Measurements from ENCODE around the gene RXFP4. TPM values are rescaled to one million over a fixed set of nuclear protein-coding genes. Genes with fewer than 3 reads are reported as not detected.

Gene RXFP4
- total RNA-seq, 1 donor from 2014 or later: not detected

- DNase-seq (ENCODE audit: low spot score): no peak
- Mint-ChIP-seq H3K9me3 (no peaks in the 10 kb centered on the region), H3K4me3 (ENCODE audit: low read depth) (no peak overlapping the region), H3K36me3 (ENCODE audit: low read depth) (peaks cover 36% of the 10 kb centered on the region), H3K4me1 (ENCODE audit: low read depth) (peaks cover 32% of the 10 kb centered on the region), H3K27me3 (ENCODE audit: low read depth) (no peaks in the 10 kb centered on the region), H3K27ac (no peak overlapping the region)
- intact Hi-C loops (cut with micrococcal nuclease): loop anchor here (1.0 kb wide), 3 partner anchors 44 to 121 kb away; partner anchors contain the start of gene LAMTOR2
These were observed 7.8 kb upstream of the RXFP4 start for GRCh38 chr1:155933591-155934096.

GRCh38 chr1:155934097-155934935, 7.1 kb upstream of the RXFP4 start, which contains the start of gene KHDC4:
Gene KHDC4, minus strand, starts transcription at chr1:155934413. Its CDS starts 40 bp downstream, at chr1:155934373.
- no peaks in the 10 kb centered on the region for H3K27me3 Mint-ChIP-seq (ENCODE audit: low read depth)
- peaks cover 28% of the 10 kb centered on the region for H3K4me1 Mint-ChIP-seq (ENCODE audit: low read depth)
- H3K36me3 Mint-ChIP-seq (ENCODE audit: low read depth): peaks cover 29% of the 10 kb centered on the region
- DNase-seq (ENCODE audit: low spot score): peak; percentile 96
- intact Hi-C loops (cut with micrococcal nuclease): loop anchor here (1.0 kb wide), 3 partner anchors 43 to 120 kb away; partner anchors contain the start of gene LAMTOR2
- no peaks in the 10 kb centered on the region for H3K9me3 Mint-ChIP-seq
- no peak within 1 kb of the TSS for H3K4me3 Mint-ChIP-seq (ENCODE audit: low read depth)
- H3K27ac Mint-ChIP-seq: peak within 1 kb of the TSS; percentile 58

- no peak for DNase-seq (ENCODE audit: low spot score)
- H3K27ac Mint-ChIP-seq: peak overlapping the region; percentile 58
- peaks cover 26% of the 10 kb centered on the region for H3K4me1 Mint-ChIP-seq (ENCODE audit: low read depth)
- no peaks in the 10 kb centered on the region for H3K9me3 Mint-ChIP-seq
- intact Hi-C loops (cut with micrococcal nuclease): loop anchor here (1.0 kb wide), 3 partner anchors 42 to 119 kb away; partner anchors contain the start of gene LAMTOR2
- peaks cover 25% of the 10 kb centered on the region for H3K36me3 Mint-ChIP-seq (ENCODE audit: low read depth)
- no peak overlapping the region for H3K4me3 Mint-ChIP-seq (ENCODE audit: low read depth)
- no peaks in the 10 kb centered on the region for H3K27me3 Mint-ChIP-seq (ENCODE audit: low read depth)
These were observed 6.4 kb upstream of the RXFP4 start for GRCh38 chr1:155934936-155935590.

- Mint-ChIP-seq H3K4me1 (ENCODE audit: low read depth) (peaks cover 29% of the 10 kb centered on the region), H3K27me3 (ENCODE audit: low read depth) (no peaks in the 10 kb centered on the region), H3K36me3 (ENCODE audit: low read depth) (peaks cover 6% of the 10 kb centered on the region), H3K4me3 (ENCODE audit: low read depth) (no peak overlapping the region), H3K27ac (peak overlapping the region; percentile 6), H3K9me3 (no peaks in the 10 kb centered on the region)
- intact Hi-C loops (cut with micrococcal nuclease): loop anchor here (1.0 to 2.0 kb wide), 2 partner anchors 51 to 129 kb away; no protein-coding TSS in a partner anchor
- no peak for DNase-seq (ENCODE audit: low spot score)
These were observed 3.2 kb upstream of the RXFP4 start for GRCh38 chr1:155938220-155938627.

GRCh38 chr1:155940482-155940992, 901 bp upstream of the RXFP4 start:
- no peaks in the 10 kb centered on the region for H3K9me3 Mint-ChIP-seq
- no peak overlapping the region for H3K4me3 Mint-ChIP-seq (ENCODE audit: low read depth)
- H3K27me3 Mint-ChIP-seq (ENCODE audit: low read depth): no peaks in the 10 kb centered on the region
- peaks cover 35% of the 10 kb centered on the region for H3K4me1 Mint-ChIP-seq (ENCODE audit: low read depth)
- intact Hi-C loops (cut with micrococcal nuclease): no loop called here
- peak overlapping the region; percentile 83 for H3K27ac Mint-ChIP-seq
- no peak for DNase-seq (ENCODE audit: low spot score)
- peaks cover 15% of the 10 kb centered on the region for H3K36me3 Mint-ChIP-seq (ENCODE audit: low read depth)

GRCh38 chr1:155941845-155942531, 550 bp downstream of the RXFP4 start:
- Mint-ChIP-seq H3K9me3 (no peaks in the 10 kb centered on the region), H3K27ac (peak overlapping the region; percentile 83), H3K4me1 (ENCODE audit: low read depth) (peaks cover 47% of the 10 kb centered on the region), H3K4me3 (ENCODE audit: low read depth) (no peak overlapping the region), H3K36me3 (ENCODE audit: low read depth) (peaks cover 26% of the 10 kb centered on the region), H3K27me3 (ENCODE audit: low read depth) (no peaks in the 10 kb centered on the region)
- no peak for DNase-seq (ENCODE audit: low spot score)
- intact Hi-C loops (cut with micrococcal nuclease): no loop called here

- H3K27me3 Mint-ChIP-seq (ENCODE audit: low read depth): no peaks in the 10 kb centered on the region
- intact Hi-C loops (cut with micrococcal nuclease): no loop called here
- H3K27ac Mint-ChIP-seq: peak overlapping the region; percentile 73
- no peak for DNase-seq (ENCODE audit: low spot score)
- no peaks in the 10 kb centered on the region for H3K9me3 Mint-ChIP-seq
- peaks cover 51% of the 10 kb centered on the region for H3K4me1 Mint-ChIP-seq (ENCODE audit: low read depth)
- H3K4me3 Mint-ChIP-seq (ENCODE audit: low read depth): no peak overlapping the region
- peaks cover 30% of the 10 kb centered on the region for H3K36me3 Mint-ChIP-seq (ENCODE audit: low read depth)
These were observed 1.2 kb downstream of the RXFP4 start for GRCh38 chr1:155942578-155943141.

- H3K4me3 Mint-ChIP-seq (ENCODE audit: low read depth): no peak overlapping the region
- no peaks in the 10 kb centered on the region for H3K27me3 Mint-ChIP-seq (ENCODE audit: low read depth)
- peaks cover 49% of the 10 kb centered on the region for H3K4me1 Mint-ChIP-seq (ENCODE audit: low read depth)
- intact Hi-C loops (cut with micrococcal nuclease): no loop called here
- DNase-seq (ENCODE audit: low spot score): no peak
- H3K36me3 Mint-ChIP-seq (ENCODE audit: low read depth): peaks cover 46% of the 10 kb centered on the region
- no peaks in the 10 kb centered on the region for H3K9me3 Mint-ChIP-seq
- peak overlapping the region; percentile 59 for H3K27ac Mint-ChIP-seq
These were observed 3.0 kb downstream of the RXFP4 start for GRCh38 chr1:155944444-155944799.

GRCh38 chr1:155946633-155947219, 5.3 kb downstream of the RXFP4 start:
- peaks cover 30% of the 10 kb centered on the region for H3K4me1 Mint-ChIP-seq (ENCODE audit: low read depth)
- intact Hi-C loops (cut with micrococcal nuclease): loop anchor here (1.0 kb wide), 1 partner anchor 30 kb away; no protein-coding TSS in a partner anchor
- no peaks in the 10 kb centered on the region for H3K27me3 Mint-ChIP-seq (ENCODE audit: low read depth)
- H3K27ac Mint-ChIP-seq: peak overlapping the region; percentile 83
- DNase-seq (ENCODE audit: low spot score): no peak
- H3K36me3 Mint-ChIP-seq (ENCODE audit: low read depth): peaks cover 62% of the 10 kb centered on the region
- H3K4me3 Mint-ChIP-seq (ENCODE audit: low read depth): peak overlapping the region; percentile 53
- H3K9me3 Mint-ChIP-seq: no peaks in the 10 kb centered on the region

- Mint-ChIP-seq H3K9me3 (no peaks in the 10 kb centered on the region), H3K36me3 (ENCODE audit: low read depth) (peaks cover 66% of the 10 kb centered on the region), H3K27me3 (ENCODE audit: low read depth) (no peaks in the 10 kb centered on the region), H3K4me1 (ENCODE audit: low read depth) (peaks cover 26% of the 10 kb centered on the region), H3K27ac (peak overlapping the region; percentile 83), H3K4me3 (ENCODE audit: low read depth) (peak overlapping the region; percentile 53)
- DNase-seq (ENCODE audit: low spot score): no peak
- intact Hi-C loops (cut with micrococcal nuclease): no loop called here
These were observed 5.9 kb downstream of the RXFP4 start for GRCh38 chr1:155947292-155947691.

- Mint-ChIP-seq H3K27me3 (ENCODE audit: low read depth) (no peaks in the 10 kb centered on the region), H3K27ac (peak overlapping the region; percentile 59), H3K9me3 (no peaks in the 10 kb centered on the region), H3K4me3 (ENCODE audit: low read depth) (no peak overlapping the region), H3K4me1 (ENCODE audit: low read depth) (peaks cover 24% of the 10 kb centered on the region), H3K36me3 (ENCODE audit: low read depth) (peaks cover 67% of the 10 kb centered on the region)
- no peak for DNase-seq (ENCODE audit: low spot score)
- intact Hi-C loops (cut with micrococcal nuclease): no loop called here
These were observed 6.3 kb downstream of the RXFP4 start for GRCh38 chr1:155947741-155948140.

- H3K27ac Mint-ChIP-seq: no peak overlapping the region
- H3K9me3 Mint-ChIP-seq: no peaks in the 10 kb centered on the region
- H3K27me3 Mint-ChIP-seq (ENCODE audit: low read depth): no peaks in the 10 kb centered on the region
- H3K4me1 Mint-ChIP-seq (ENCODE audit: low read depth): peaks cover 18% of the 10 kb centered on the region
- no peak for DNase-seq (ENCODE audit: low spot score)
- peaks cover 81% of the 10 kb centered on the region for H3K36me3 Mint-ChIP-seq (ENCODE audit: low read depth)
- intact Hi-C loops (cut with micrococcal nuclease): no loop called here
- no peak overlapping the region for H3K4me3 Mint-ChIP-seq (ENCODE audit: low read depth)
These were observed 9.4 kb downstream of the RXFP4 start for GRCh38 chr1:155950829-155951228.

Measured in activated T-helper 2 cell treated with anti-CD3 and anti-CD28 coated beads, Interferon-gamma antibody, Interleukin-2, Interleukin-4, amounts not matched to agents 10 μg/mL and 5 μg/mL and 100 μg/mL, durations not matched to agents 14 hours and 24 hours and 36 hours (primary cell).